Nucleus accumbens (tissue), 56 donors: ENCODE results near the gene NSMCE1.

Source experiments
- DNase-seq, 56 donors: peaks; one replicate each; lab custom pipeline; 2025; lab: John Stamatoyannopoulos, UW

NSMCE1 gene

DNA sequence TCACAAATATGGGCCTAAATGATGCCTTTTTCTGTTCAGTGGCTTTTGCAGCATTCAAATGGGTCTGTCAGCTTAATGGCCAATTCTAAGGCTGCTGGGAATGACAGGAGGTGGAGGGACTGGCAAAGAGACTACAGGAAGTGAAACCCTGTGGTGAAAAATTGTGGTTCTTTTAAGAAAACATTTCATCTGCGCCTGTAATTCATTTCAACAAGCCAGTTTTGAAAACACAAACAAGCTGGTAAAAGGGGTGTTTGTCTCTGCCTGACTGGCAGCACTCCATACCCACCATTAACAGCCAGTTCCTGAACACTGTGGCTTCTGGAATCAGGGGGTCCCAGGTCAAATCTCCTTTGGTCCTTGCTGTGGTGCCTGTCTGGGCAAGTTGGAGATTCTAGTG lies 68.8 kb downstream of the NSMCE1 start:
- no peak for DNase-seq

DNA sequence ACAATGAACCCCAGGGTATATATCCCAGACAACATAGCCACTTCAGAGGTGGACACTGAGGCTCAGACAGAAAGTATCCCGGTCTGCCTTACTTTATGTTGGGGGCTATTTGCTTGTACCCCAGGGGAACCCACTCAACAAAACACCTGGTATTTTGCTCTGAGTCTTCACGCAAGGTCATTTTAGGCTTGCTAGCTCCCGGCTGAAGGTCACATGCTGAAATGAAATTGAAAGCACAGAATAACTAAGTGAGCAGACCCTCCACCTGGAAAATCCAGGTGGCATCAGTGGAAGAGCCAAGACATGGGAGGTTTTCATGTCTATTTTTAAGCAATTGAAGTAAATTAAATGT lies 69.4 kb downstream of the NSMCE1 start:
- no peak for DNase-seq

DNA sequence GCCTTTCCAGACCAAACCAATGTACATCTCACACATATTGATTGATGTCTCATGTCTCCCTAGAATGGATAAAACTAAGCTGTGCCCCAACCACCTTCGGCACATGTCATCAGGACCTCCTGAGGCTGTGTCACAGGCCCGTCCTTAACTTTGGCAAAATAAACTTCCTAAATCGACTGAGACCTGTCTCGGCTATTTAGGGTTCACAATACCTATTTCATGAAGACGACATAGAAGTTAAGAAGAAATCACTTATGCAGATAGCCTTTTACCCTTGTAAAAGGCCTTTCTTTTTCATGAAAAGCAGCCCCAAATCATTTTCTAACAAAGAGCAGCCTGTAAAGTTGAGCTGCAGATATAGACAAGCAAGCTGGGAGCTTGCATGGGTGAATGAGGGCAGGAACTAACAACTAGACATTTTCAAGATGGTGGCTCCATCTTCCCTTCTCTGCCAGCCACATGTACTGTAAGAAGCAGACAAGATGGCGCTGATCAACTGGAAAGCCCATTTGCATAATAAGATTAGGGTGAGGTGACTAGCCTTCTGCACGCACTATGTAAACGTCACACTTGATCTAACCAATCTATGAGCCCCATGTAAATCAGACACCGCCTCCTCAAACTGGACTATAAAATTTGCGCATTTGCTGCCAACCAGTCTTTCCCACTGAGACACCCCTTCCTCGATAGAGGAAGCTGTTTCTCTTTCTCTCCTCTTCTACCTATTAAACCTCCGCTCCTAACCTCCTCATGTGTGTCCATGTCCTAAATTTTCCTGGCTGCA lies 69.9 kb downstream of the NSMCE1 start:
- DNase-seq = no peak

DNA sequence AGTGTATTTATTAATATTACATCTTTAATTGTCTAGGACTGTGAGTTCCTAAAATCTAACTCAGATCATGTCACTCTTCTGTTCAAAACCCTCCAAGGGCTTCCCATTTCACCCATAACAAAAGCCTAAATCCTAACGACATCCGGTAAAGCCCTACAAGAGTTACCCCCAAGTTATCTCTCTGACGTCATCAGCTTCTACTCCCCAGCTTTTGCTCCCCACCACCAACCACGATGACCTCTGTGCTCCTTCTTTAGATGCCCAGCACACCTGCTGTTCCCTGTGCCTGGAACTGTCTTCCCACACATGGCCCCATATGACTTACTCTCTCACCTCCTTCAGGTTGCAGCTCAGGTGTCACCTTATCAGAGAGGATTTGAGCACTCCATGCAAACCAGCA lies 71.6 kb downstream of the NSMCE1 start:
- DNase-seq = no peak

DNA sequence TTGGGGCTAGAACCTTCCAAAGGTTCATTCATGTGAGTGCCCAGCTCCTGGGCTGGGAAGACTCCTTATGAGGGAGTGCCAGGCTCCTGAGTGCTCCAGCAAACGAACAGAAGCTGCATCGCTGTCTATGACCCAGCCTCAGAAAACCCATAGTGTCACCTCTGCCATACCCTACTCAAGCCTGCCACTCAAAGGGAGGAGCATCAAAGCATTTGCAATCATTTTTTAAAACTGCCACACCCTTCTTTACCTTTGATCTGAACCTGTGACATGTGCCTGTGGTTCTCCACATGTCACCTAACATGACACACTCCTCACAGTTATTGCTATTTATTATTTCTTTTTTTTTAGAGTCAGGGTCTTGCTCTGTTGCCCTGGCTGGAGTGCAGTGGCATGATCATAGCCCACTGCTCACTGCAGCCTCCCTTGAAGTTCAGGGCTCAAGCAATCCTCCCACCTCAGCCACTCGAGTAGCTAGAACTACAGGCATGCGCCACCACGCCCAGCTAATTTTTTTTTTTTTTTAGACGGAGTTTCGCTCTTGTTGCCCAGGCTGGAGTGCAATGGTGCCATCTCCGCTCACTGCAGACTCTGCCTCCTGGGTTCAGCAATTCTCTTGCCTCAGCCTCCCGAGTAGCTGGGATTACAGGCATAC lies 72.5 kb downstream of the NSMCE1 start:
- no peak for DNase-seq

DNA sequence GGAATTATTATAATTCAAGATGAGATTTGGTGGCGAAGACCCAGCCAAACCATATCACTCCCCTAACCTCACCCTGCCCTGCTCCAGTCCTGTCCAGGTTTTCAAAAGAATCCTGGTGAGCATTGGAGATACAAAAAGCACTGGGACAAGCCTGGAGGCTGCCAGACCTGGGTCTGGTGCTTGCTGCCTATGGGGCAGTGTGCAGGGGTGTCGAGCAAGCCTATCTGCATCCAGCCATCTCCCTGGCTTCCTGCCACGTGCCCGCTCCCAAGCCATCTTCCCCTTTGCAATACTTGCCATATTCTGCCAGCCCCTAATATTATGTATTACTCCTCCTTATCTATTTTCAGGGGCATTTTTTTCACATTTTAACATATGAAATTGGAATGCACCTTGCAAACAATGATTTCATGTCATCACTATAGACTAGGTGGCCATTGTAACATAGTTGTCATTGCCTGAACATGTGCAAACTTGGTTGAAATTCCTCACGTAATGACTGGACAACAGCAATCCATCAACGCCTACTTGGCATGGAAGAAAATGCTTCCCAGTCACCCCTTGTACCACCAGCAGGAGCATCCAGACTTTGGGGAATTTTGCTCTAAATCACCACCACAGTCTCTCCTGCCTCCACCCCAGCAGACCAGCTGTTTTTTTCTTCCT lies 73.4 kb downstream of the NSMCE1 start:
- DNase-seq = no peak

DNA sequence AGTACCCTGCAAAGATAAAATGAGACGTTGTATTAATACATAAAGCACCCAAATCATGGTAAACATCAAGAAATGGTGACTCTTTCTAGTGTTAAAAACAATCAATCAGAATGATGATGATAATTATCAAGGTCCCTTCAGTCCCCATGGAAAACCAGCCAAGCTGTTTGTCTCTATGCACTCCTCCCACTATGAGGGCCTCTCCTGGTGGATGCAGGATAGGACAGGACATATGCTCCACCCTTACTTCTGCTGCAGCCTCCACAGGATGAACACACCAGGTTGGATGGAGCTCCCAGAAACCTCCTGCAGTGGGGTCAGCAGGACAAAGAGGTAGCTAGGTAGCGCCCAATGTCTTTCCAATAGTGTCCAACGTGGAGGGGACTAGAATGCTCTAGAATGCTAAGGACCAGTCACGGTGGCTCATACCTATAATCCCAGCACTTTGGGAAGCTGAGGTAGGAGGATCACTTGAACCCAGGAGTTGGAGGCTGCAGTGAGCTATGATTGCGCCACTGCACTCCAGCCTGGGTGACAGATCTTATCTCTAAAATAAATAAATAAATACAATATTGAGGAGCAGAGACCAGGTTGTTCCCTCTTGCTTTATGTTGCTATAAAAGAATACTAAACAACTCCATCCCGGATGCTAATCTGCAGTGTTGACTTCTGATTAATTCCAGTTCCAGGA lies 75.1 kb downstream of the NSMCE1 start:
- DNase-seq = no peak

DNA sequence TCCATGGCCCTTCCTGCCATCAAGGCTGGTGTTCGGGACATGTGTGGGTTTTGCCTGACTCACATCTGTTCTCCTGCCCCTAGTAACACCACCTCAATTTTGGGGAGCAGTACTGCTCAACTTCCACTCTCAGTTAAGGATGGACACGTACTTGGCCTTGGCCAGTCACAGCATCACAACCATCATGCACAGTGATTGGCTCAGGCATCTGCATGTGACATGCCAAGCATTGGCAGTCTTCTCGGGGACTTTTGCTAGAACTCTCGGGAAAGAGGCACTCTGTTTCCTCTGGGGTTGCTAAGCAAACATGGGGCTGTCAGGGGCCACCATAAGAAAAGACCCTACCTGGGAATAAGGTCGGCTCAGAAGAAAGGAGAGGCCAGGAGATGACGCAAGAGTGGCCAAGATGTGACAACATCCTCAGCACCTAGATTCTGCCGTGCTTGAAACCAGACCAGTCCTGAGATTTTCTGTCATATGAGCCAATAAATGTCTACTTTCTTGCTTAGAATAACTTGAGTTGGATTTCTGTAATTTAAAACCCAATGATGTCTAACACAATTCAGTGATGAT lies 77.1 kb downstream of the NSMCE1 start:
- no peak for DNase-seq

DNA sequence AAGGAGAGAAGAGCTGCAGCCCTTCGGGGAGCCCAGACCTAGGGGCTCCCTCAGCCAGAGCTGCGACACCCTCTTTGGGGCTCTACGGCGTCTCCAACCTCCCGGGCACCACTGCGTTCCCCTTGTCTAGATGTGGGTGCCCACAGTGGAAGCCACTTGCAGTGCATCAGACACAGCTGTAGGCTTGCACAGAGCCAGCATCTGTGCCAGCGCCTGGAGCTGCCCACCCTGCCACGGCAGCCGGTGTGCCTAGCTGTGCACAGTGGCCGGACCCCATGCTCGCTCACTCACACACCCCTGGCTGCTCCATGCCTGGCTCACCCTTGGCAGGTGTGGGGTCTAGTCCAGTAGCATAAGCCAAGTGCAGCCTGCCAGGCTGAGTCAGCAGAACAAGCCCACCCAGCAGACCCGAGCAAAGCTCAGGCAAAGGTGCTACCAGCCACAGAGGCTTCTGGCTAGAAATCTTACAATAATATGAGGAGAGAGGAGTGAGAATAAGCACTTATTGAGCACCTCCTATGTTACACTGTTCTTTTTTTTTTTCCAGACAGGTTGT lies 78.2 kb downstream of the NSMCE1 start:
- DNase-seq = no peak

DNA sequence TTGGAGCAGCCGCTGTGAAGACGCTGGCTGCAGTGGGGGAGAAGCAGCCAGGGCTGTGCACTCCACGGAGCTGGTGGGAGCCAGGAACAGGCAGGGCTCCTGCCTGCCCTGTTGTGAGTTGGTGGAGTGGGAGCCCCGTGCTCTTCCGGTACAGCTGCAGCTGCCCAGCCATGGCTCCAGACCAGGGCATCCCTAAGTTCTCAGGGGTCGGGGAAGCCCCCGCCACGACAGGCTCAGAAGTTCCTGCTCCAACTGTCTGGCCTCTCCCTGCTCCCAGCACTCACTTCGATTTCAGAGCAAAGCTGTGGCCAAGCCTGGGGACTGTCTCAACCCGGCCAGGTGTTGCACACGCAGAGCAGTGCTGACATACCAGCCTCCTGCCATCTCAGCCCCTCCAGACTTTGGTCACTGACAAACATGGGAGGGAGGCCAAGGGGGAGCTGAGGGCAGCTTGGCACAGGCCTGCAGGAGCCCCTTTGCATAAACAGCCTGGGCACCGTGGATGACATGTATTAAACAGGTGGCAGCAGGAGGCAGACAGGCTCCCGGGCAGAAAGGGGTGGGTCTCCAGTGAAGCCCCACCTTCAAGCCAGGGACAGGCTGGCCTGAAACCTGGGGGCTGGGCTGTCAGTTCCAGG lies 79.1 kb downstream of the NSMCE1 start:
- no peak for DNase-seq

DNA sequence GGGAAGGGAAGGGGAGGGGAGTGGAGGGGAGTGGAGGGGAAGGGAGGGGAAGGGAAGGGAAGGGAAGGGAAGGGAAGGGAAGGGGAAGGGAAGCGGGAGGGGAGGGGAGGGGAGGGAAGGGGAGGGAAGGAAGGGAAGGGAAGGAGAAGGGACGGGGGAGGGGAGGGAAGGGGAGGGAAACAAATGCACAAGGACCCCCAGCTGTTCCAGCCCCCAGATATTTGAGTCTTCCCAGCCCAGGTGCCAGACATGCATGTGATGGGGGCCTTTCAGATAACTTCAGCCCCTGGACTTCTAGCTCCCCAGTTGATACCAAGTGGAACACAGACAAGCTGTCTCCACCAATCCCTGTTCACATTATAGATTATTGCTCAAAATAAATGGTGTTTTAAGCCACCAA lies 79.9 kb downstream of the NSMCE1 start:
- no peak for DNase-seq

DNA sequence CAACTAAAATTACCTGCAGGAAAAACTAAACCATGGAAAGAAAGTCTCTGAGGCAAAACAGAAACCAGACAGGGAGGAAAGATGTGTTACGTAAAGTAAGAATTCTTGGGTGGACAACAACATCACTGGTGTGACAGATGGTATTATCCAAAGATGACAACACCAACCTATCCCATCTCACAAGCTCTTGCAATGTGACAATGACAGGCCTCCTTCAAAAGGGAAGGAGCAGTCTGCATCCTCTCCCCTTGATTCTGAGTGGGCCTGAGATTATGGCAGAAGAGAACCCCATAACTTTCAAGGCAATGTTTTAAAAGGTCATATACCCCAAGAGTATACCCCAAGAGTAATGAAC lies 82.8 kb downstream of the NSMCE1 start:
- no peak for DNase-seq

DNA sequence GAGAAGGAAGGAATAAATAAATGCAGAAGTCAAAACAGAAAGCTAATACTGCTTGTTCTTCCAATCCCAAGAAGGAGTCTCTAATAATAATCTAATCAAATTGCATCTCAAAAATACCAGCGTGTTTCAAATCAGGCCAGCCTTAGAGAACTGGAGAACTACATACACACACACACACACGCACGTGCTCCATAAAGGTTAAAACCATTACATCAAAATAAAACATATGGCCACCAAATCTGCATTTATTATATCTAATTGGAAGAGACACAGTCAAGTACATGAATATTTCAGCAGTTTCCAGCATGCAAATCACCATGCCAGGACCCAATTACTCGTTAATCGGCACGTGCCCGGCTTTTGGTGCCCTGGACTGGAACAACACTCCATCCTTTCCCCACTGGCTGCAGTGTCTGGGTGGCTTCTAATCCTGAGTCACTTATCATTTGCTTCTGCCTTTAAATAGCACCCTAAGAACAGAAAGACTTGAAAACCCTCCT lies 85.6 kb downstream of the NSMCE1 start:
- no peak for DNase-seq

DNA sequence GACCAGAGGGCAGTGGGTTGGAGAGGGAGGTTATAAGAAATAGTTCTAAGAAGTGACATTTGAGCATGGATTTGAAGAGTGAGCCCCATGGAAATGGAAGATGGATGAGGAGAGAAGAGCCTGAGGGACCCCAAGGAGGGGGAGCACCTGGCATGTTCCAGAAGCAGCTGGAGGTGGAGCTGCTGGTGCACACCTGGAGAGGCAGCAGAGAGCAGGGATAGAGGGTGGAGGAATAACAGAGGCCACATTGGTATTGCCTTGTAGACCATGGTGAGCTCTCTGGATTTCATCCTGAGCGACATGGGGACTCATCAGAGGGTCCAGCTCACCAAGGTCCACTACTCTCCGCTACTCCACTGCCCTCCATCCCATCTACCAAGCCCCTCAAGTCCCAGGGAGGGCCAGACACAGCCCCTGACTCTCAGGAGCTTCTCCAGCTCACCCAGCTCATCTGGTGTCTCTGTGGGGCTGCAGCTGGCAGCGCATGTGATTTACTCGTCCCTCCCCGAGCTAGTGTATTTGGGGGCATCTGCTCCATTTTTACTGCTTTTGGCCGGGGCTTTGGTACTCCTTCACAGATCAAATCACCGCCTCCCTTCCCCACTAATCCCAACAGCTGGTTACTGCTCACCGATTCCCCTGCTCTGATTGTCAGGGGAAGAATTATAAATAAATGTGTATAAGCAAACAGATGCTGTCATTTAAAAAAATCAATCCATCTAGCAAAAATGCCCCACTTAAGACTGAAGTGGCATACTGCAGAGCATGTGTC lies 87.4 kb downstream of the NSMCE1 start:
- DNase-seq = no peak

DNA sequence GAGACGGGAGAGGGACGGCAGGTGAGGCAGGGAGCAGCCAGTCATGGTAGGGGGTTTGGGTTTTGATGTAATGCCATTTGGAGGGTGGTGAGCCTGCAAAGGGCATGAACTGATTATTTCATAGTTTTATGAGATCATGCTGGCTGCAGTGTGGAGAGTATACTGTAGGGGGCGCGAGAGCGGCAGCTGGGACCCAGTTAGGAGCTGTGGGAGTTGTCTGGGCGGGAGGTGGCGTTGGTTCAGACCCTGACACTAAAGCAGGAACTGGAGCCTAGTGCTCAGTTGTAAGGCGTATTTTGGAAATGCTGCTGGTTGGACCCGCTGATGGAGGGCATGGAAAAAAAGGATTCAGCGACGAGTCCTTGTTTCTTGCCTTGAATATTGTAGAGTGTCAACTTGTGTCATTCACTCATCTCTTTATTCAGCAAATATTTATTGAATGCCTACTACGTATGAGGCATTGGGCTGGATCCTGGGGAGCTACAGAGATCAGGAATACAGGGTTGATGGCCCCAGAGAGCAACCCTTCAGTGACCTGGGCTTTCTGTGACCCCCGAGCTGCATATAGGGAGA lies 89.0 kb downstream of the NSMCE1 start:
- peak in 45 of 56 donors; percentile 0 to 75 (median 16) for DNase-seq

DNA sequence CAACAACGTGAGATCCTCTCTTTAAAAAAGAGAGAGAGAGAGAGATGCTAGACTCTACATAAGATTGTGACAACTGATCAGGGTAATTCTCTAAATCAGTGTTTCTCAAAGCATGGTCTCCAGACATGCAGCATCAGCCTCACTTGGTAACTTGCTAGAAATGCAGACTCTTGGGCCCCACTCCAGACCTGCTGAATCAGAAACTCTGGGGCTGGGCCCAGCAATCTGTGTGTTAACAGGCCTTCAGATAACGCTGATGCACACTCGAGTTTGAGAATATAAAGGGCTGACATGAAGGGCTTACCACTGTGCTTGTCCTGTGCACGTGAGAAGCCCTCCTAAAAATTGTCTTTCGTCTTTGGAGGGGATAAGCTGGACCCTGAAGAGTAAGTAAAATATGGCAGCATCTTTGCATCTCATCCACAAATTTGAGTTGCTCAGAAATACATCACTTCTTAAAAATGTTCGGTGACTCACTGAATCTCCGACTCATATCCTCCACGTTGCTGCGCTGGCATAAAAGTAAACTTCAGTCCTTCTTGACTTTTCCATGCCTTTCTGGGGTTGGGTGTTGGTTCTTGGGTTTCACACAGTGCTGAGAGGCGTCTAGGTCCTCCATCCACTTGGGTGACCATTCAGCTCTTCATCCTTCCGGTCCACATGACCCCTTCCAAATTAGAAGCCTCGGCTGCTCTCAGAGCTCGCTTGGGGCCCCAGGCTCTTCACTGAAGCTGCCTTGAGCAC lies 91.4 kb downstream of the NSMCE1 start:
- DNase-seq = no peak

DNA sequence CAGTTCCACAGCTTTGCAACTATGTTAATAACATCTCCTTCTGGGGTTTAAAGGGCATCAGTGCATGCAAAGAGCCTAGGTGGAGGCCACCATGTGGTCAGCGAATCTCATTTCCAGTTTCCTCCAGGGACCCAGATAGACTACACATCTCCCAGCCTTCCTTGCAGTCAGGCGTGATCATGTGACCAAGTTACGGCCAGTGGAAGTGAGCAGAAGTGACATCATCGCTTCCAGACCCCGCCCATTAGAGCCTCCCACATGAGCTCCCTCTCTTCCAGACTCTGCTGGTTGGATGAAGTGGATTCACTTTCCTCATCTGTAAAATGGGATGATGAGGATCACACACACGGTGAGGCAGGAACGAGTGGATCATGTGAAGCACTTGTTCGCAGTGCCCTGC lies 92.7 kb downstream of the NSMCE1 start:
- no peak for DNase-seq
